GM13976 (cell line): ENCODE results near the gene DCC.

ENCODE experiments used
- DNase-seq: peaks from one replicate; pipeline ENCODE4 v3.0.0; 2012; ENCODE audit warnings: low spot score
- in situ Hi-C: fragments of 300-500 bp; cut with MboI; formaldehyde crosslinking; loops from one replicate; pipeline ENCODE4 v1.12.0; 2022; ENCODE audit warnings: low sequenced_read_pairs, mixed read lengths, inconsistent platforms; ENCODE audit not compliant: unreplicated experiment
- TF ChIP-seq, protein P1 (sequence below): IDR thresholded peaks from 2 replicates; pipeline ENCODE4 v1.5.1; 2012; ENCODE audit warnings: borderline replicate concordance, mild to moderate bottlenecking; ENCODE audit not compliant: insufficient read depth; ENCODE audit errors: extremely low read depth, missing control alignments, control extremely low read depth

Gene DCC

DNA sequence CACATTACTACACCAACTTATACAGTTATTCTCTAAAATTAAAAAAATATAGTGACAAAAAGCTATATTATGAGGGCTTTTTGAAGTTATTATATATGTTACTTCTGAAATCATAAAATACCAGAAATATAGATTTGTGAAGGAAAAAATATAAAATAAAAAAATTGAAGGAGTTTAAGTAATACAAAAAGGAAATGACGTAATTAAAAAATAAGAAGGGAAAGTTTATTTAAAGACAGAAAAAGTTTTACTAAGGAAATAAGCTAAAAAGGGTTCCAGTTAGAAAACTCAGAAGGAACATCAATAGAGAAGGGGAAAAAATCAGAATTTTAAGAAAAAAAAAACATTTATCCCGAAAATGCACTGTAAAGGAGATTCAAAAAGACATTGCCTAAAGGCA lies 1187.4 kb downstream of the DCC start:
- TF ChIP-seq, protein P1, sequence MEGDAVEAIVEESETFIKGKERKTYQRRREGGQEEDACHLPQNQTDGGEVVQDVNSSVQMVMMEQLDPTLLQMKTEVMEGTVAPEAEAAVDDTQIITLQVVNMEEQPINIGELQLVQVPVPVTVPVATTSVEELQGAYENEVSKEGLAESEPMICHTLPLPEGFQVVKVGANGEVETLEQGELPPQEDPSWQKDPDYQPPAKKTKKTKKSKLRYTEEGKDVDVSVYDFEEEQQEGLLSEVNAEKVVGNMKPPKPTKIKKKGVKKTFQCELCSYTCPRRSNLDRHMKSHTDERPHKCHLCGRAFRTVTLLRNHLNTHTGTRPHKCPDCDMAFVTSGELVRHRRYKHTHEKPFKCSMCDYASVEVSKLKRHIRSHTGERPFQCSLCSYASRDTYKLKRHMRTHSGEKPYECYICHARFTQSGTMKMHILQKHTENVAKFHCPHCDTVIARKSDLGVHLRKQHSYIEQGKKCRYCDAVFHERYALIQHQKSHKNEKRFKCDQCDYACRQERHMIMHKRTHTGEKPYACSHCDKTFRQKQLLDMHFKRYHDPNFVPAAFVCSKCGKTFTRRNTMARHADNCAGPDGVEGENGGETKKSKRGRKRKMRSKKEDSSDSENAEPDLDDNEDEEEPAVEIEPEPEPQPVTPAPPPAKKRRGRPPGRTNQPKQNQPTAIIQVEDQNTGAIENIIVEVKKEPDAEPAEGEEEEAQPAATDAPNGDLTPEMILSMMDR = no peak
- no peak for DNase-seq
- in situ Hi-C loops = no loop called here

DNA sequence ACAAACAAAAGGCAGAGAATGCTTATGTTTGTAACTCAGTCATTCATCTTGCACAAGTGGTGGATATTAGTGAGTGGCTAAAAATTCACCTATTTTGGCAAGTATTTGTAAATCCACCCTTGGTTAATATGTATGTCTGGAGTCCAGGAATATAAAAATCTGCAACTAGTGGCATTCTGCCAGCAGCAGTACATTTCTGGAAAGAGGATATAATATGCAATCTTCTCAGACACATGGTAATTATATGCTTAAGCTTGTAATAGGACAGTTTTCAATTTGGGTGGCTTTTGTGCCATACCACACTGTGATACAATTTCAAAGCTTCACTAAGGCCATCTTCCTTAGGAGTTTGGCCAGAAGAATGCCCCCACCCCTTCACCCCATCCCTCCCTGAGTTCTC lies 1191.2 kb downstream of the DCC start:
- in situ Hi-C loops = no loop called here
- no peak for DNase-seq
- TF ChIP-seq, protein P1 = no peak

DNA sequence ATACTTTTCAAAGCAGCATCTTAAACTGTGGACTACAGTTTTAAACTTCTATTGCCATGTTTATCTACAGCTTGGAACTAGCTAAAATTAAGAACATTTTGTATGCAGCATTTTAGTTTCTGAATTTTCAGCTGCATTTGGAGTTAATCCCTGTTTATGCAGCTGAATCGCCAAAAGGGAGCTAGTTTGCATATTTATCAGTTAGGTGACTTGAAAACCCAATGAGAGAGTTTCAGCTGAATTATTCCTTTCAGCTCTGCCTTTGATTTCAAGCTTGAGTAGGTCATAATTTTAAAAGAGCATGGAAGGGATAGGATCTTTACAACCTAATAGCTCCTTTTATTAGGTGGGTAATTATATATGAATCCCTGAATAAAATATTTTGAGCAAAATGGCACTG lies 1191.9 kb downstream of the DCC start:
- TF ChIP-seq, protein P1 = no peak
- in situ Hi-C loops = no loop called here
- no peak for DNase-seq

DNA sequence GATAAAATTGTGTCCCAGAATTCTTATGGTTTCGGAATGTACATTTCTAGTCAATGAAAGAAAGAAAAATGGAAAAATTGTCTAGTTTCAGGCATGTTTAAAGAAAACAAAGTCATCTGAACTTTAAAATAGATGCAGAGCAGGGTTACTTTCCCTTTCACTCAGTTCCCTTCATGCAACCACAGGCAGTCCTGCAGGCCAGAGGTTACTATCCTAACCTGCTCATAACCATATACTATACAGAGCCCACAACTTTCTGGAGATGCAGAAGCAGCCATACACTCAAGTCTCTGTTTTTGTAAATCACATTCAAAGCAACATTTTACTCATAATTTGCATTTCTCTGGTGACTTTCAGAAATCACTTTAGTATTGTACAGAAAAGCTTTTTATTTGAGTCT lies 1194.2 kb downstream of the DCC start:
- TF ChIP-seq, protein P1 = no peak
- DNase-seq = no peak
- in situ Hi-C loops = no loop called here

DNA sequence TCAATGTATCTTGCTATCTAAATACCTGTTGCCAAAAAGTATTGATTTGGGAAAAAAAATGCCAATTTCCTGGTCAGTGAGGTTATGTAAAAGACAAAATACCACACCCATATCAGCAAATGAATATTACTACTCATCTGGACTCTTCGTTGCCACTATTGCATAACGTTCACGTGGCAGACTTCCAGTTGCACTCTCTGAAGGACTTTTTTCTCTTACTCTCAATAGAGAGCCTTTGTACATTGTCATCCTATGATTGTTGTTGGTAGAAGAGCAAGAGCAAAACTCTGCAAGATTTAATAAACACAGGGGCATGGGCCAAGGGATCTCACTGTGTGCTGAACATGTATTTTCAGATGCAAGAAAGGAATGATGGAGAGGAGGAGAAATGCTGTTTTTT lies 1194.7 kb downstream of the DCC start:
- no peak for DNase-seq
- TF ChIP-seq, protein P1 = no peak
- in situ Hi-C loops = no loop called here

DNA sequence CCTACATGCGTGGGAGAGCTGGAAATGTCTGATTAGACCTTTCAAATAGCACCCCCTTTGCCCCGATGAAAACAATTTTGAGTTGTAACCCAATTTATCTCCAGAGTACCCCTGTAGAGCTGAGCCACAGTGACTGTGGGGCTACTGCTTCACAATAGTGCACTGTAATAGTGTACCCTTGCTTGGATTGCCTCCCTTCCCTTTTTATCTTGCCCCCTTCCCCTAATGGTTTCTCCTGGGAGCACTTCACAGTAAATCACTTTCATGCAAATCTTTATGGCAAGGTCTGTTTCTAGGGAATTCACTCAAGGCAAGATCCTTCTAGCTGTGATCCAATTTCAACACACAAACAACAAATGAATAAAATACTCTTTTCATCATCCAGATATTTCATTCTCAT lies 1196.9 kb downstream of the DCC start:
- in situ Hi-C loops = no loop called here
- no peak for DNase-seq
- TF ChIP-seq, protein P1 = no peak

DNA sequence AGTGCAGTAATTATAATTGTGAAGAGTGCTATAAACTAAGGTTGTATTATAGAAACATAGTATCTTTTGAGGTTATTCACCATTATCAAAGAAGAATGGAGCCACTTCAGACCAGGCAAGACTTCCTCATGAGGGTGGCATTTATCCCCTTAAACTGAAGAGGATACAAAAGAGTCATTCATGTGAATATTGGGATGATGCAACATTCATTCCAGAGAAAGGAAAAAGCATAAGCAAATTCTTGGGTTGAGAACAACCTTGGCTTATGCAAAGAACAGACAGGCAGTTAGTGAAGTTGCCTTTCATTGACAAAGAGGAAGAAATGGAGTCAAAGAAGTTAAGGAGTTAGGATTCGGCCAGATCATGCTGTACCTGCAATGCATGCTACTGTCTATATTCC lies 1201.9 kb downstream of the DCC start:
- in situ Hi-C loops = no loop called here
- TF ChIP-seq, protein P1 = no peak
- DNase-seq = no peak
